ENCODE data around the gene AURKB.

The AURKB gene

GRCh38 chr17:8161289-8162232 lies 48.8 kb downstream of the AURKB start:
- DNase-seq (ENCODE audit: low read depth), result no peak

DNA sequence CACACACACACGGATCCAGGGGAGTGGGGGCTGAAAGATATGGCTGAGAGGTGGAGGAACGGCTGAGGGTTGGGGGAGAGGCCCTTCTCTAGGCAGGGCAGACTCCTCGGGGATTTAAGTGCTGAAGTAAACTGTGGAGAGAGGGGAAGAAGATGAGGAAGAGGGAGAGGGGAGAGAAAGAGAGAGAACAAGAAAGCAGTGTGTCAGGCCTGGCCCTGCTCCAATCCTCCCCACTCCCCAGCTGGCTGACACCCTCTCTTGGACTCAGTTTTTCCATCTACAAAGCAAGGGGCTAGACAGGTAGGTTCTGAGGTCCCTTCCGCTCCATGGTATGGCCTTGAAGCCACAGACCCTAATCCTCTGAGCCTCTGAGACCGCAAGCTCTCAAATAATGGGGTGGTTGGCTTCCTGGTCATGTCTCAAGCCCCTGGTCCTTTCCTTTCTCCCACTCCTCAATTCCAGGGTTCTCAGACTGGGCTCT lies 49.6 kb downstream of the AURKB start:
- no peak for DNase-seq (ENCODE audit: low read depth)

DNA sequence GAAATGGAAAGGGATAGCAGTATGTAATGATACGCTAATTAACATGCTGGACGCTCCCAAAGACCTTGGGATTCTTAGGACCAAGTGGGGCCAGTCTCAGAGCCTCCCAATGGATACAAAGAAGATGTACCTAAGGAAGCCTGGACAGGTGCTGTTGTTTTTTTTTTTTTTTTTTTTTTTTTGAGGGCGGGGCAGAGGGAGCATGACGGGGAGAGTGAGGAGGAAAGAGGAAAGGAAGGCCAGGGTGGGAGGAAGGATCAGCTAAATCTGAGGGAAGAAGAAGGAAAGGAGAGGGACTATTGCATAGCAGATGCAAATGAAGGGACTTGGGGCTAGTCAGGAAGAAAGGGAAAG lies 50.2 kb downstream of the AURKB start:
- DNase-seq (ENCODE audit: low read depth), result no peak

DNA sequence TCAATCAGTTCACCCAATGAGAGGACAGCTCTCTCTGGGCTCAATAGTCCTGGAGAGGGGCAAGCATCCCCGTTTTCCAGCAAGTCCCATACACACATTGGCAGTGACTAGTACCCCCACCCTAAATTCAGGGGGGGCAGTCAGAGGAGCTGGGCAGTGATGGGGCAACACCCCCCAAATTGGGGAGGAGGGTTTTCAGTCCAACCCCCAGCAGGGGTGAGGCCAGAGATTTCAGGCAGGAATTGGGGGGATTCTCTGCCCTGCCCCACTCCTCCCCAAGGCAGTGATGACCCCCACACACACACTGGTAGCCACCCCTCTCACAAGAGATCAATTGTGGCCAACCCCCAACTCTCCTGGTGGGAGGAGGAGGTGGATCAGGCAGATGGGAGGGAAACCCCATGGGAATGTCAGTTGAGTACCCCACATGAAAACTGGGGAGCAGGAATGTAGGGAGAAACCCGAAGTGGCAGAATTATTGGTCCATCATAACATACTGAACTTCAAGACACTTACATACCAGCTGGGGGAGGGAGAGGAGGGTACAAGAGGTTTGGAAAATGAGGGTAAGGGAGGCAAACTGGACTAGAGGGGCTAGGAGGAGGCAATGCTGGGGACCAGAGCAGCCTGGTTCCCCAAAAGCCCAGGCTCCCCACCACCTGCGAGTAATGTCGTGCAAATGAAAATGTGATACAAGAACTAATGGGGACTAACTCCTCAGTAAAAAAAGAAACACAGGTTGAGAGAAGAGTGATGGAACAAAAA lies 50.7 kb downstream of the AURKB start:
- no peak for DNase-seq (ENCODE audit: low read depth)

GRCh38 chr17:8159032-8159400 lies 51.4 kb downstream of the AURKB start:
- DNase-seq (ENCODE audit: low read depth), result no peak

DNA sequence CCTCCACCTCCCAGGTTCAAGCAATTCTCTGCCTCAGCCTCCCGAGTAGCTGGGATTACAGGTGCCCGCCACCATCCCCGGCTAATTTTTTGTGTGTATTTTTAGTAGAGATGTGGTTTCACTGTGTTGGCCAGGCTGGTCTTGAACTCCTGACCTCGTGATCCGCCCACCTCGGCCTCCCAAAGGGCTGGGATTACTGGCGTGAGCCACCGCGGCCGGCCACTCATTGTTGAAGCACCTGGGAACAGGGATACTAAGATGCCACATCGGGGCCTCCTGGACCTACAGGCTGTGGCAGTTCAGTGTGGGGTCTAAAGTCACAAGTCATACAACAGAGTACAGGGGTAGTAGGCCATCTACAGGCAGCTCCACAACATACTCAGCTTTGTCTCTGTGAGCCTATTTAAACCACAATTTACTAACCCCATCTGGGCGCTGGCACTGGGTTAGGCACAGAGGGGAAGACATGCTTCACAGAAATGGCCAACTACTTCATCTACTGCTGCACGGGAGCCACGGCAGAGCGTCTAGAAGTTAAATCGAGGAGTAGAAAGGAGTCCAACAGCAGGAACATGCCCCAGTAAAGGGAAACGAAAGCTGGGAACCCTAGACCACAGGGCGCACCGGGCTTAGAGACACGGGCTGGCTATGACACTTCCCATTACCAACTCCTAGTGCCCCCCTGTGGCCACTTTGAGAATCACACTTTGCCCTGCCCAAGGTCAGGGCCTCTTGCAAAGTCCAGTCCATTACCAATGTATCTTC lies 51.9 kb downstream of the AURKB start:
- DNase-seq (ENCODE audit: low read depth), result peak; percentile 75

DNA sequence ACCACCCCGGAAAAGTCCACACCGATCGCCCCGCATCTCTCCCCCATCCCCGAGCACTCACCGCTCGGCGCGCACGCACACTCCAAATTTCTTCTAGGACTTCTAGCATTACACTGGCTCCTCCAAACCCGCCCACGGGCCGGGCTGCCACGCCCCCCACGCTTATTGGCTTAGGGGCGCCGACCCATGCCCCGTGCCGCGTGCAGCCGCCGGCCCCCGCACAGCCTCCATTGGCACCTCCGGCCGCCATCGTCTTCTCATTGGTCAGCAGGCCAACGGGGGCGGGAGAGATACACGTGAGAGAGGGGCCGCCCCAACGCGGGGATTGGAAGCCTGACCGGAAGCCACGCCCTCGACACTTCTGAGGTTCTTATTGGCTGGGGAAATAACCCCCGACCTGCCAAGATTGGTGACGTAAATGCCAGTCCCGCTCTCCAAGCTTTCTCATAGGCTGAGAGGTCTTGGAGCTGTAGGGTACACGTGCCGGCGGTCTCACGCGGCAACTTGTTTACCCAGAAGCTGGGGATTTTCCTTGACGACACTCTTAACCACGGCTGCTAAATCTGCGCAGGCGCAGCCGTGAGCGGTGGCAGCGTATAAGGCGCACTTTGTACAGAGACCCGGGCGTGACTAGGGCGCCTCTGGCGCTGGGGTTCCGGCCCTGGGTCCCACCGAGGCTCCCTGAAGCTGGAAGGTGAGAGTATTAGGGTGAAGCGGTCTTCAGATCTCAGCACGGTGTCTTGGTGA lies 54.0 kb downstream of the AURKB start:
- DNase-seq (ENCODE audit: low read depth), result peak; percentile 100

DNA sequence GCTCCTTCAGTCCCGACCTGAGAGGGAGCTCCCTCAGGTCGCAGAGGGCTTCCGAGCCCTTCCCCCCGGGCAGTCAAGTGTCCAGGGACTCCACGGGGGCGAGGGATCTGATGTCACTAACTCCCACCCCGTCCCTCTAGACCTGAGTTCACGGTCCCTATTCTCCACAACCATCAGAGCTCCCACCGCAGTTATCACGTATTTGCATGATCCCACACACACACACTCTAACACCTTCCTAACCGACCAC lies 54.5 kb downstream of the AURKB start:
- DNase-seq (ENCODE audit: low read depth), result no peak

- no peak for DNase-seq (ENCODE audit: low read depth)
These were observed 55.0 kb downstream of the AURKB start for GRCh38 chr17:8155231-8155995.
